Natural killer cell (primary cell): ENCODE measurements around the gene CDC34. TPM values are rescaled to one million over a fixed set of nuclear protein-coding genes. Genes with fewer than 3 reads are reported as not detected.

ENCODE experiments used
- ATAC-seq, 3 donors: fragments of 150-1000 bp in 2 of 3; fragments of 200-7000 bp in 1 of 3; cut with Tn5 transposase; 1 replicate in 1 of 3; 2 replicates in 2 of 3; pipeline ENCODE4 v1.10.0; 2021; ENCODE audit warnings: mild to moderate bottlenecking in 2 of 3, moderate library complexity in 2 of 3
- DNase-seq, 2 donors: peaks; one replicate each; pipeline versions ENCODE4 v3.0.0 to v3.0.0-alpha.2; 2013 to 2021; ENCODE audit warnings: mixed read lengths in 1 of 2
- H3K27ac ChIP-seq: one replicate; pipeline ENCODE4 v1.5.1; 2013; ENCODE audit warnings: mild to moderate bottlenecking, low read length
- H3K27me3 ChIP-seq: one replicate; pipeline ENCODE4 v1.6.1; 2013; ENCODE audit warnings: low read length; ENCODE audit not compliant: control insufficient read depth, insufficient read depth
- H3K36me3 ChIP-seq: one replicate; pipeline ENCODE4 v1.6.1; 2013; ENCODE audit warnings: low read length; ENCODE audit not compliant: control insufficient read depth, insufficient read depth
- H3K4me1 ChIP-seq: one replicate; pipeline ENCODE4 v1.6.1; 2013; ENCODE audit warnings: low read length; ENCODE audit not compliant: control insufficient read depth, insufficient read depth
- H3K4me3 ChIP-seq: one replicate; pipeline ENCODE4 v1.5.1; 2013; ENCODE audit warnings: low read length
- H3K9me3 ChIP-seq: one replicate; pipeline ENCODE4 v1.6.1; 2013; ENCODE audit warnings: low read length; ENCODE audit not compliant: control insufficient read depth, insufficient read depth
- H3K27ac Mint-ChIP-seq, 2 donors: one replicate each; pipeline ENCODE4 v1.8.0; 2022; ENCODE audit warnings: mild to moderate bottlenecking in 2 of 2, mixed read lengths in 2 of 2, moderate library complexity in 1 of 2
- H3K27me3 Mint-ChIP-seq, 2 donors: one replicate each; pipeline ENCODE4 v1.8.0; 2022; ENCODE audit warnings: low read depth in 2 of 2, mixed read lengths in 2 of 2
- H3K36me3 Mint-ChIP-seq: one replicate; pipeline ENCODE4 v1.8.0; 2022; ENCODE audit warnings: mixed read lengths
- H3K4me1 Mint-ChIP-seq, 2 donors: one replicate each; pipeline ENCODE4 v1.8.0; 2022; ENCODE audit warnings: mixed read lengths in 2 of 2
- H3K4me3 Mint-ChIP-seq: one replicate; pipeline ENCODE4 v1.8.0; 2022; ENCODE audit warnings: mild to moderate bottlenecking, moderate library complexity, mixed read lengths
- H3K9me3 Mint-ChIP-seq, 2 donors: one replicate each; pipeline ENCODE4 v1.8.0; 2022; ENCODE audit warnings: mixed read lengths in 2 of 2
- WGBS: methylation state at CpG from one replicate; pipeline ENCODE4 v1.1.7; 2013; ENCODE audit warnings: missing lambda C conversion rate; ENCODE audit not compliant: insufficient coverage; 5-methylcytosine and 5-hydroxymethylcytosine counted together
- intact Hi-C: fragments of 100-400 bp; cut with micrococcal nuclease; formaldehyde crosslinking; loops from one replicate; pipeline ENCODE4 v1.14.2; 2022
- total RNA-seq, 4 donors: library from RNA; stranded (reverse); fragments of 120-200 nt in 1 of 4; gene quantifications; one replicate each; pipeline versions ENCODE4 v1.2.3 to v1.2.4, GENCODE V29; 2013 to 2022
- TF ChIP-seq, protein P1 (sequence below): fragments of 200-600 bp; IDR thresholded peaks from one replicate; pipeline ENCODE4 v1.8.0; 2022; ENCODE audit warnings: antibody characterized with exemption

Gene CDC34
- total RNA-seq, 3 donors from 2014 or later (not counting 1 experiment from before 2014, with no cell fraction given) = 68.5 to 114 (median 101) TPM

DNA sequence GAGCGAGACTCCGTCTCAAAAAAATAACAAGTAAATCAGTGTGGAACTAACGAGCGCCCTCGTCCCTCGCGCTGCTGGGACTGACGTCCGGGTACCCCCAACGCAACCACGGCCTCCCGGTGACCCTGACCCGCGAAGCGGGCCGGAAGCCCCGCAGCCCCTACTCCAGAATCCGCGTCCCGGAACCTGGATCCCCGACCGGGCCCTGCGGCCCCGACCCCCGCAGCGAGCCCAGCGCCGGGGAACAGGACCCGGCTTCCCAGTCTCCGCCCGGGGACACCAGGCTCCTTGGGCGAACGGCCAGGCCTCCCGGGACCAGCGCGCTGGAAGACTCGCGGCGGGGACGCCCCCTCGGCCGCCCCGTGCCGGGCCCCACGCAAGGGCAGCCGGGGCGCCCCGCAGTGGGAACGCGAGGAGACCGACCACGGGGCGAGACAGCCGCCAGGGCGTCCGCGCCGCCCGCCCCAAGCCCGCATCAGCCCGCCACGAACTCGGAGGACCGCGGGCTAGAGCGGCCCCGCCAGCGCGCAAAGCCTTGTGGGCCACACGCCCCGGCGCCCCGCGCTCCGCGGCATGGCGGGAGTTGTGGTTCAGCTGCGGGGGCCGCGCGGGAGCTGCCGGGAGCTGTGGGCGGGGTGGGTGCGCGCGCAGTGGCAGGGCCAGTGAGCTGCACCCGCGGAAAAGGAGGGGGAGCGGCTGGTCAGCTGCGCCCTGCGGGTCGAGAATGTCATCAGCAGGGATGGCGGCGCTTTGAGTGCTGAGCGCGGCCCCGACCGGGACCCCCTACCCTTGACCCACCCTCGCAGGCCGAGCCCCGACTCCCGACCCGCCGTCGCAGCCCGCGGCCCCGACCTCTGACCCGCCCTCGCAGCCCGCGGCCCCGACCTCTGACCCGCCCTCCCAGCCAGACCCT lies 42.8 kb upstream of the CDC34 start:
- peaks cover 14% of the 10 kb centered on the region for H3K4me1 ChIP-seq
- no peaks in the 10 kb centered on the region for H3K36me3 ChIP-seq
- TF ChIP-seq, protein P1, sequence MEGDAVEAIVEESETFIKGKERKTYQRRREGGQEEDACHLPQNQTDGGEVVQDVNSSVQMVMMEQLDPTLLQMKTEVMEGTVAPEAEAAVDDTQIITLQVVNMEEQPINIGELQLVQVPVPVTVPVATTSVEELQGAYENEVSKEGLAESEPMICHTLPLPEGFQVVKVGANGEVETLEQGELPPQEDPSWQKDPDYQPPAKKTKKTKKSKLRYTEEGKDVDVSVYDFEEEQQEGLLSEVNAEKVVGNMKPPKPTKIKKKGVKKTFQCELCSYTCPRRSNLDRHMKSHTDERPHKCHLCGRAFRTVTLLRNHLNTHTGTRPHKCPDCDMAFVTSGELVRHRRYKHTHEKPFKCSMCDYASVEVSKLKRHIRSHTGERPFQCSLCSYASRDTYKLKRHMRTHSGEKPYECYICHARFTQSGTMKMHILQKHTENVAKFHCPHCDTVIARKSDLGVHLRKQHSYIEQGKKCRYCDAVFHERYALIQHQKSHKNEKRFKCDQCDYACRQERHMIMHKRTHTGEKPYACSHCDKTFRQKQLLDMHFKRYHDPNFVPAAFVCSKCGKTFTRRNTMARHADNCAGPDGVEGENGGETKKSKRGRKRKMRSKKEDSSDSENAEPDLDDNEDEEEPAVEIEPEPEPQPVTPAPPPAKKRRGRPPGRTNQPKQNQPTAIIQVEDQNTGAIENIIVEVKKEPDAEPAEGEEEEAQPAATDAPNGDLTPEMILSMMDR = no peak
- under 1% methylated on average over 114 of the region's 114 CpGs for WGBS
- intact Hi-C loops = loop anchor here (2.0 kb wide), 1 partner anchor 18 kb away; the partner anchor contains the start of gene TPGS1
- no peaks in the 10 kb centered on the region for H3K9me3 Mint-ChIP-seq
- H3K36me3 Mint-ChIP-seq = no peaks in the 10 kb centered on the region
- peaks cover 0 to 10% of the 10 kb centered on the region in 2 donors for H3K4me1 Mint-ChIP-seq
- H3K27ac ChIP-seq = peak overlapping the region; percentile 94
- H3K4me3 ChIP-seq = peak overlapping the region; percentile 72
- no peaks in the 10 kb centered on the region for H3K9me3 ChIP-seq
- peak overlapping the region; percentile 73 to 86 for H3K27ac Mint-ChIP-seq
- peaks cover 0 to 10% of the 10 kb centered on the region in 2 donors for H3K27me3 Mint-ChIP-seq
- no peaks in the 10 kb centered on the region for H3K27me3 ChIP-seq
- ATAC-seq = peak; percentile 91 to 98 (median 94)
- peak; percentile 95 to 96 for DNase-seq
- peak overlapping the region; percentile 91 for H3K4me3 Mint-ChIP-seq

DNA sequence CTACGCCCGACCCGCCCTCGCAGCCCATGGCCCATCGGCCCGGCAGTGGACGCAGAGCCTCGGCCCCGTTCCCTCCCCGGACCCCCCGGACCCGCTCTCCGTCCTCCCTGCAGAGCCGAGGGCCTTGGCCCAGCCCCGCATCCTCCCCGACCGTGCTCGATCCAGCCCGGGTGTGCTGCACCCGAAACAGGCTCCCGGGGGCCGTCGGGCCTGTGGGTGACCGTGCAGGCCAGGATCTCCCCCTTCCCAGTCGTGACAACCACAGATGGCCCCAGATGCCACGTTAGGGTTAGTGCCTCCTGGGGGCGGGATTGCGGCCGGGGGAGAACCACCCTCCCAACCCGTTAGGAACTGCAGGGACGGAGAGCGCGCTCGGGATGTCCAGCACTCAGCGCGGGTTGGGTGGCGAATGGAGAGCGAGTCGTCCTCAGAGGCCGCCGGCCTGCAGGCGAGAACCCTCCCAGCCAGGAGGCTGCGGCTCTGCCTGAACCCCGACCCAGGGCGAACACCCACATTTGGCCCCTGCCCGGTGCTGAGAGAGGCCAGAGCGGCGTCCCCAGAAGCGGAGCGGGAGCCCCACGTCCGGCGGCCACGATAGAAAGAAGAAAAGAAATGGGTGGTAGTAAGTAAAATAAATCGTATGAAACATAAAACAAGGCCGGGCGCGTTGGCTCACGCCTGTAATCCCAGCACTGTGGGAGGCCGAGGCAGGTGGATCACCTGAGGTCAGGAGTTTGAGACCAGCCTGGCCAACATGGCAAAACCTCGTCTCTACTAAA lies 42.0 kb upstream of the CDC34 start:
- peak overlapping the region; percentile 73 for H3K4me3 Mint-ChIP-seq
- peaks cover 0 to 10% of the 10 kb centered on the region in 2 donors for H3K4me1 Mint-ChIP-seq
- WGBS = 36% methylated on average over 61 of the region's 61 CpGs
- Histone ChIP-seq H3K4me1 (peaks cover 14% of the 10 kb centered on the region), H3K9me3 (no peaks in the 10 kb centered on the region), H3K27me3 (no peaks in the 10 kb centered on the region), H3K36me3 (no peaks in the 10 kb centered on the region), H3K27ac (no peak overlapping the region), H3K4me3 (peak overlapping the region; percentile 44)
- TF ChIP-seq, protein P1 = no peak
- no peaks in the 10 kb centered on the region for H3K36me3 Mint-ChIP-seq
- H3K27ac Mint-ChIP-seq = peak overlapping the region; percentile 21 to 73
- H3K9me3 Mint-ChIP-seq = no peaks in the 10 kb centered on the region
- peaks cover 0 to 10% of the 10 kb centered on the region in 2 donors for H3K27me3 Mint-ChIP-seq
- no peak for DNase-seq
- peak; percentile 8 to 17 (median 9) for ATAC-seq
- intact Hi-C loops = loop anchor here (2.0 kb wide), 1 partner anchor 17 kb away; the partner anchor contains the start of gene TPGS1

DNA sequence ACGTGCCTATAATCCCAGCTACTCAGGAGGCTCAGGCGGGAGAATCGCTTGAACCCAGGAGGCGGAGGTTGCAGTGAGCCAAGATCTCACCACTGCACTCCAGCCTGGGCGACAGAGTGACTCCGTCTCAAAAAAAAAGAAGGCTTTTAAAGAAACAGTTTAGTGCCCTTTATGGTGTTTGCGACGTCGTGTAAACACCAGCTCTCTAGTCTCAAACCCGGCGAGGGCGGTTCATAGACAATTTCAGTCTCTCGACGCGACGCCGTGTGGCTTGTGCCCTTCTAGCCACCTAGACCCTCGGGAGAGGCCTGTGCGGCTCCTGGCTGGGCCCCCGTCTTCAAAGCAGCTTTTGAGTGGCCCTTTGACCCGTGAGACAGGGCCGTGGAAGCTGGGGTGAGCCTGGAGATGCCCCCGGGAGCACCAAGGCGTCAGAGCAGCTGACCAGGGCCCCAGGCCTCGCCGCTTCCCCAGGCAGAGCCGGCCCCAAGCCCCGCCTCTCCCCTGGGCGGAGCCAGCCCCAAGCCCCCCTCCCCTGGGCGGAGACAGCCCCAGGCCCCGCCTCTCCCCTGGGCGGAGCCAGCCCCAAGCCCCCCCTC lies 40.3 kb upstream of the CDC34 start:
- H3K4me1 Mint-ChIP-seq = peaks cover 0 to 10% of the 10 kb centered on the region in 2 donors
- H3K27me3 Mint-ChIP-seq = peaks cover 0 to 1% of the 10 kb centered on the region in 2 donors
- H3K36me3 Mint-ChIP-seq = no peaks in the 10 kb centered on the region
- no peak overlapping the region for H3K4me3 Mint-ChIP-seq
- ATAC-seq = no peak
- Histone ChIP-seq H3K36me3 (no peaks in the 10 kb centered on the region), H3K27me3 (peaks cover 7% of the 10 kb centered on the region), H3K27ac (no peak overlapping the region), H3K4me3 (no peak overlapping the region), H3K4me1 (peaks cover 19% of the 10 kb centered on the region), H3K9me3 (no peaks in the 10 kb centered on the region)
- peak in 1 of 2 donors; percentile 53 for DNase-seq
- TF ChIP-seq, protein P1 = no peak
- H3K9me3 Mint-ChIP-seq = no peaks in the 10 kb centered on the region
- no peak overlapping the region for H3K27ac Mint-ChIP-seq
- 93% methylated on average over 28 of the region's 32 CpGs for WGBS
- intact Hi-C loops = no loop called here
